Measurements from ENCODE around the gene RAP1GAP2.

RAP1GAP2 gene

GRCh38 chr17:2936351-2936750, 140.1 kb downstream of the RAP1GAP2 start:
- no peak overlapping the region for H3K4me2 ChIP-seq (ENCODE audit: low read length)
- H3K4ac ChIP-seq (ENCODE audit: low read depth, low read length), result no peak overlapping the region
- no peak overlapping the region for H2BK5ac ChIP-seq (ENCODE audit: low read depth, low read length, poor library complexity)
- H2AFZ ChIP-seq (ENCODE audit: insufficient read depth, low read length, poor library complexity), result no peak overlapping the region
- no CpG with 5 or more reads among the region's 5 CpGs for WGBS (ENCODE audit: extremely low coverage, insufficient coverage, insufficient read length)
- H2BK120ac ChIP-seq (ENCODE audit: insufficient read depth, low read length, poor library complexity), result no peak overlapping the region
- peaks cover 8% of the 10 kb centered on the region in 2 experiments for H3K4me1 ChIP-seq (ENCODE audit: control insufficient read depth in 1 of 2, insufficient read depth in 2 of 2, low read length in 2 of 2)
- no peaks in the 10 kb centered on the region for H3K27me3 ChIP-seq (ENCODE audit: insufficient read depth, low read length)
- no peak overlapping the region for H4K8ac ChIP-seq (ENCODE audit: low read depth, low read length)
- no peak overlapping the region for H2AK5ac ChIP-seq (ENCODE audit: low read length)
- no peak overlapping the region for H4K12ac ChIP-seq (ENCODE audit: low read depth, low read length)
- no peaks in the 10 kb centered on the region for H3K79me2 ChIP-seq (ENCODE audit: control insufficient read depth, insufficient read depth, low read length, poor library complexity)
- H3K79me1 ChIP-seq (ENCODE audit: low read length), result peaks cover 3% of the 10 kb centered on the region
- H3K27ac ChIP-seq (ENCODE audit: low read depth, low read length), result no peak overlapping the region
- H4K91ac ChIP-seq (ENCODE audit: low read depth, low read length), result no peak overlapping the region
- H3K9me3 ChIP-seq (ENCODE audit: insufficient read depth, low read depth, low read length), result no peaks in the 10 kb centered on the region
- DNase-seq, result no peak
- no peaks in the 10 kb centered on the region for H3K36me3 ChIP-seq (ENCODE audit: control insufficient read depth in 1 of 2, insufficient read depth in 2 of 2, low read length in 2 of 2)
- H3K14ac ChIP-seq (ENCODE audit: low read length), result no peak overlapping the region
- no peak overlapping the region for H3K9ac ChIP-seq (ENCODE audit: low read length)
- H3K18ac ChIP-seq (ENCODE audit: low read length), result no peak overlapping the region
- no peak overlapping the region for H3K23ac ChIP-seq (ENCODE audit: low read length)
- no peak overlapping the region for H2BK12ac ChIP-seq (ENCODE audit: low read length)
- H3K4me3 ChIP-seq (ENCODE audit: low read depth, low read length), result no peak overlapping the region

- H3K79me1 ChIP-seq (ENCODE audit: low read length), result peaks cover 3% of the 10 kb centered on the region
- no peaks in the 10 kb centered on the region for H3K79me2 ChIP-seq (ENCODE audit: control insufficient read depth, insufficient read depth, low read length, poor library complexity)
- no peak overlapping the region for H3K27ac ChIP-seq (ENCODE audit: low read depth, low read length)
- H2AFZ ChIP-seq (ENCODE audit: insufficient read depth, low read length, poor library complexity), result no peak overlapping the region
- no peak overlapping the region for H3K18ac ChIP-seq (ENCODE audit: low read length)
- no peak overlapping the region for H3K4me3 ChIP-seq (ENCODE audit: low read depth, low read length)
- peaks cover 8% of the 10 kb centered on the region in 2 experiments for H3K4me1 ChIP-seq (ENCODE audit: control insufficient read depth in 1 of 2, insufficient read depth in 2 of 2, low read length in 2 of 2)
- no peak for DNase-seq
- no peaks in the 10 kb centered on the region for H3K9me3 ChIP-seq (ENCODE audit: insufficient read depth, low read depth, low read length)
- no peak overlapping the region for H4K12ac ChIP-seq (ENCODE audit: low read depth, low read length)
- no peak overlapping the region for H2BK5ac ChIP-seq (ENCODE audit: low read depth, low read length, poor library complexity)
- H2AK5ac ChIP-seq (ENCODE audit: low read length), result no peak overlapping the region
- H3K9ac ChIP-seq (ENCODE audit: low read length), result no peak overlapping the region
- no peak overlapping the region for H2BK120ac ChIP-seq (ENCODE audit: insufficient read depth, low read length, poor library complexity)
- no peak overlapping the region for H4K91ac ChIP-seq (ENCODE audit: low read depth, low read length)
- no CpG with 5 or more reads among the region's 7 CpGs for WGBS (ENCODE audit: extremely low coverage, insufficient coverage, insufficient read length)
- H3K23ac ChIP-seq (ENCODE audit: low read length), result no peak overlapping the region
- H3K4ac ChIP-seq (ENCODE audit: low read depth, low read length), result no peak overlapping the region
- no peak overlapping the region for H2BK12ac ChIP-seq (ENCODE audit: low read length)
- no peaks in the 10 kb centered on the region for H3K36me3 ChIP-seq (ENCODE audit: control insufficient read depth in 1 of 2, insufficient read depth in 2 of 2, low read length in 2 of 2)
- H3K4me2 ChIP-seq (ENCODE audit: low read length), result no peak overlapping the region
- no peaks in the 10 kb centered on the region for H3K27me3 ChIP-seq (ENCODE audit: insufficient read depth, low read length)
- H4K8ac ChIP-seq (ENCODE audit: low read depth, low read length), result no peak overlapping the region
- no peak overlapping the region for H3K14ac ChIP-seq (ENCODE audit: low read length)
These were observed 140.6 kb downstream of the RAP1GAP2 start for GRCh38 chr17:2936771-2937321.

- no peak overlapping the region for H2AK5ac ChIP-seq (ENCODE audit: low read length)
- no peak overlapping the region for H3K4me3 ChIP-seq (ENCODE audit: low read depth, low read length)
- no peak overlapping the region for H4K91ac ChIP-seq (ENCODE audit: low read depth, low read length)
- H3K9ac ChIP-seq (ENCODE audit: low read length), result no peak overlapping the region
- H3K4me2 ChIP-seq (ENCODE audit: low read length), result no peak overlapping the region
- no peaks in the 10 kb centered on the region for H3K36me3 ChIP-seq (ENCODE audit: control insufficient read depth in 1 of 2, insufficient read depth in 2 of 2, low read length in 2 of 2)
- no peak overlapping the region for H2BK120ac ChIP-seq (ENCODE audit: insufficient read depth, low read length, poor library complexity)
- no peaks in the 10 kb centered on the region for H3K79me2 ChIP-seq (ENCODE audit: control insufficient read depth, insufficient read depth, low read length, poor library complexity)
- no peak overlapping the region for H3K14ac ChIP-seq (ENCODE audit: low read length)
- WGBS (ENCODE audit: extremely low coverage, insufficient coverage, insufficient read length), result no CpG with 5 or more reads among the region's 10 CpGs
- DNase-seq, result no peak
- H4K12ac ChIP-seq (ENCODE audit: low read depth, low read length), result no peak overlapping the region
- peaks cover 3% of the 10 kb centered on the region for H3K79me1 ChIP-seq (ENCODE audit: low read length)
- no peak overlapping the region for H4K8ac ChIP-seq (ENCODE audit: low read depth, low read length)
- H3K18ac ChIP-seq (ENCODE audit: low read length), result no peak overlapping the region
- no peak overlapping the region for H3K27ac ChIP-seq (ENCODE audit: low read depth, low read length)
- no peaks in the 10 kb centered on the region for H3K9me3 ChIP-seq (ENCODE audit: insufficient read depth, low read depth, low read length)
- H3K4ac ChIP-seq (ENCODE audit: low read depth, low read length), result no peak overlapping the region
- no peak overlapping the region for H2AFZ ChIP-seq (ENCODE audit: insufficient read depth, low read length, poor library complexity)
- H3K23ac ChIP-seq (ENCODE audit: low read length), result no peak overlapping the region
- no peak overlapping the region for H2BK5ac ChIP-seq (ENCODE audit: low read depth, low read length, poor library complexity)
- no peaks in the 10 kb centered on the region for H3K27me3 ChIP-seq (ENCODE audit: insufficient read depth, low read length)
- peaks cover 8% of the 10 kb centered on the region in 2 experiments for H3K4me1 ChIP-seq (ENCODE audit: control insufficient read depth in 1 of 2, insufficient read depth in 2 of 2, low read length in 2 of 2)
- H2BK12ac ChIP-seq (ENCODE audit: low read length), result no peak overlapping the region
These were observed 141.2 kb downstream of the RAP1GAP2 start for GRCh38 chr17:2937331-2938003.

- peak overlapping the region; percentile 17 for H2BK120ac ChIP-seq (ENCODE audit: insufficient read depth, low read length, poor library complexity)
- H3K18ac ChIP-seq (ENCODE audit: low read length), result peak overlapping the region; percentile 40
- H3K9ac ChIP-seq (ENCODE audit: low read length), result no peak overlapping the region
- H2BK12ac ChIP-seq (ENCODE audit: low read length), result no peak overlapping the region
- H3K4me3 ChIP-seq (ENCODE audit: low read depth, low read length), result no peak overlapping the region
- H3K14ac ChIP-seq (ENCODE audit: low read length), result no peak overlapping the region
- no peak overlapping the region for H2BK5ac ChIP-seq (ENCODE audit: low read depth, low read length, poor library complexity)
- H3K79me1 ChIP-seq (ENCODE audit: low read length), result peaks cover 3% of the 10 kb centered on the region
- no peak overlapping the region for H3K27ac ChIP-seq (ENCODE audit: low read depth, low read length)
- H2AFZ ChIP-seq (ENCODE audit: insufficient read depth, low read length, poor library complexity), result no peak overlapping the region
- no peaks in the 10 kb centered on the region for H3K27me3 ChIP-seq (ENCODE audit: insufficient read depth, low read length)
- H3K36me3 ChIP-seq (ENCODE audit: control insufficient read depth in 1 of 2, insufficient read depth in 2 of 2, low read length in 2 of 2), result no peaks in the 10 kb centered on the region
- no peak overlapping the region for H4K12ac ChIP-seq (ENCODE audit: low read depth, low read length)
- peak overlapping the region; percentile 35 for H4K8ac ChIP-seq (ENCODE audit: low read depth, low read length)
- no CpG with 5 or more reads among the region's 26 CpGs for WGBS (ENCODE audit: extremely low coverage, insufficient coverage, insufficient read length)
- no peak for DNase-seq
- H3K9me3 ChIP-seq (ENCODE audit: insufficient read depth, low read depth, low read length), result no peaks in the 10 kb centered on the region
- no peak overlapping the region for H3K4me2 ChIP-seq (ENCODE audit: low read length)
- no peak overlapping the region for H3K4ac ChIP-seq (ENCODE audit: low read depth, low read length)
- no peak overlapping the region for H4K91ac ChIP-seq (ENCODE audit: low read depth, low read length)
- H3K4me1 ChIP-seq (ENCODE audit: control insufficient read depth in 1 of 2, insufficient read depth in 2 of 2, low read length in 2 of 2), result peaks cover 7 to 8% of the 10 kb centered on the region in 2 experiments
- H3K23ac ChIP-seq (ENCODE audit: low read length), result no peak overlapping the region
- no peaks in the 10 kb centered on the region for H3K79me2 ChIP-seq (ENCODE audit: control insufficient read depth, insufficient read depth, low read length, poor library complexity)
- H2AK5ac ChIP-seq (ENCODE audit: low read length), result peak overlapping the region; percentile 55
These were observed 143.6 kb downstream of the RAP1GAP2 start for GRCh38 chr17:2939714-2940351.
